H1 (cell line): ENCODE measurements around the gene ADORA1. TPM values are rescaled to one million over a fixed set of nuclear protein-coding genes. Genes with fewer than 3 reads are reported as not detected.

Source experiments
- CTCF ChIA-PET: fragments of 300-600 bp; sonication (Branson Sonifier 250); formaldehyde crosslinking; loops from one replicate; lab custom pipeline; 2021; ENCODE audit not compliant: partially characterized antibody; lab: Charles Lee
- POLR2A ChIA-PET: fragments of 300-600 bp; sonication (Branson Sonifier 250); formaldehyde crosslinking; loops from one replicate; lab custom pipeline; 2021; ENCODE audit warnings: inconsistent platforms; ENCODE audit not compliant: partially characterized antibody; lab: Charles Lee
- DNase-seq, 2 experiments: peaks; one replicate each; pipeline versions ENCODE4 v3.0.0 to v3.0.0-alpha.2; 2010 to 2022; ENCODE audit warnings: low spot score in 2 of 2, low read depth in 1 of 2, mixed read lengths in 1 of 2
- FAIRE-seq: peaks from 2 replicates; lab custom pipeline; 2011; peaks lifted over from hg19 to GRCh38; lab: Jason Lieb, UNC
- H2AFZ ChIP-seq: 2 replicates; pipeline ENCODE4 v1.8.1; 2012; ENCODE audit warnings: low read length, inconsistent platforms
- H2AK5ac ChIP-seq: 2 replicates; pipeline ENCODE4 v1.6.1; 2013; ENCODE audit warnings: low read depth, low read length
- H2BK120ac ChIP-seq: replicated peaks from 2 replicates; pipeline ENCODE3; 2013; ENCODE audit warnings: low read depth, low read length, inconsistent platforms
- H2BK12ac ChIP-seq: 2 replicates; pipeline ENCODE4 v1.6.1; 2013; ENCODE audit warnings: low read depth, low read length
- H2BK15ac ChIP-seq: 2 replicates; pipeline ENCODE4 v1.6.1; 2013; ENCODE audit warnings: low read length
- H2BK20ac ChIP-seq: 2 replicates; pipeline ENCODE4 v1.6.1; 2013; ENCODE audit warnings: low read length
- H2BK5ac ChIP-seq: 2 replicates; pipeline ENCODE4 v1.6.1; 2013; ENCODE audit warnings: low read depth, low read length
- H3K14ac ChIP-seq: 2 replicates; pipeline ENCODE4 v1.6.1; 2013; ENCODE audit warnings: inconsistent platforms; ENCODE audit not compliant: insufficient read length
- H3K18ac ChIP-seq: 2 replicates; pipeline ENCODE4 v1.6.1; 2013; ENCODE audit warnings: low read length; ENCODE audit errors: extremely low read depth
- H3K23ac ChIP-seq: 2 replicates; pipeline ENCODE4 v1.6.1; 2013; ENCODE audit warnings: inconsistent platforms; ENCODE audit not compliant: insufficient read length
- H3K23me2 ChIP-seq: 2 replicates; pipeline ENCODE4 v1.6.1; 2013; ENCODE audit warnings: low read depth, low read length
- H3K27ac ChIP-seq: 2 replicates; pipeline ENCODE4 v1.6.1; 2011; ENCODE audit warnings: low read depth, low read length, inconsistent platforms
- H3K27me3 ChIP-seq, 4 experiments: replicated peaks in 1 of 4; 1 replicate in 1 of 4; 2 replicates in 3 of 4; pipeline versions ENCODE4 v1.6.1 to v1.8.1; 2011 to 2013; ENCODE audit warnings: low read length in 3 of 4, mild to moderate bottlenecking in 3 of 4, inconsistent platforms in 2 of 4, mixed read lengths in 2 of 4, moderate library complexity in 1 of 4; ENCODE audit not compliant: control insufficient read depth in 3 of 4, insufficient read depth in 3 of 4; ENCODE audit errors: extremely low read depth in 1 of 4
- H3K36me3 ChIP-seq, 4 experiments: 2 replicates each; pipeline versions ENCODE4 v1.6.1 to v1.8.1; 2011 to 2013; ENCODE audit warnings: mild to moderate bottlenecking in 4 of 4, low read length in 3 of 4, moderate library complexity in 2 of 4, control low read depth in 1 of 4, inconsistent platforms in 1 of 4; ENCODE audit not compliant: insufficient read depth in 4 of 4, control insufficient read depth in 2 of 4
- H3K4ac ChIP-seq: replicated peaks from 2 replicates; pipeline ENCODE3; 2013; ENCODE audit warnings: low read length, low read depth, mixed read lengths, inconsistent platforms; ENCODE audit not compliant: insufficient read length
- H3K4me1 ChIP-seq, 4 experiments: replicated peaks in 1 of 4; 1 replicate in 1 of 4; 2 replicates in 3 of 4; pipeline versions ENCODE4 v1.6.1 to v1.8.1; 2011 to 2013; ENCODE audit warnings: low read length in 3 of 4, inconsistent platforms in 2 of 4, mixed read lengths in 1 of 4; ENCODE audit not compliant: insufficient read depth in 4 of 4, control insufficient read depth in 3 of 4
- H3K4me2 ChIP-seq, 2 experiments: 2 replicates each; pipeline versions ENCODE4 v1.6.1 to v1.8.1; 2011 to 2013; ENCODE audit warnings: low read depth in 2 of 2, low read length in 2 of 2, control low read depth in 1 of 2, inconsistent platforms in 1 of 2, mild to moderate bottlenecking in 1 of 2; ENCODE audit not compliant: insufficient read depth in 1 of 2
- H3K4me3 ChIP-seq, 4 experiments: fragments of 200-600, 300-600 bp in 1 of 4; sonication (generic), shearing (Covaris generic), sonication (Bioruptor Twin) in 1 of 4; 2 replicates each; pipeline versions ENCODE4 v1.5.1 to v1.8.1; 2011 to 2016; ENCODE audit warnings: low read length in 4 of 4, low read depth in 3 of 4, control low read depth in 2 of 4, inconsistent platforms in 2 of 4, mild to moderate bottlenecking in 2 of 4, mixed read lengths in 1 of 4, moderate library complexity in 1 of 4; ENCODE audit not compliant: insufficient read depth in 2 of 4; ENCODE audit errors: extremely low read depth in 1 of 4
- H3K56ac ChIP-seq: replicated peaks from 2 replicates; pipeline ENCODE3; 2013; ENCODE audit warnings: low read depth, mild to moderate bottlenecking, mixed read lengths, low read length, inconsistent platforms; ENCODE audit not compliant: insufficient read length
- H3K79me1 ChIP-seq: 2 replicates; pipeline ENCODE4 v1.6.1; 2013; ENCODE audit warnings: low read depth, low read length, control low read depth
- H3K79me2 ChIP-seq, 2 experiments: 2 replicates each; pipeline versions ENCODE4 v1.6.1 to v1.8.1; 2012 to 2013; ENCODE audit warnings: low read length in 2 of 2, mild to moderate bottlenecking in 2 of 2, inconsistent platforms in 1 of 2; ENCODE audit not compliant: insufficient read depth in 2 of 2, control insufficient read depth in 1 of 2
- H3K9ac ChIP-seq, 4 experiments: replicated peaks in 1 of 4; 1 replicate in 1 of 4; 2 replicates in 3 of 4; pipeline versions ENCODE4 v1.6.1 to v1.8.1; 2011 to 2013; ENCODE audit warnings: low read depth in 3 of 4, low read length in 3 of 4, control low read depth in 2 of 4, mild to moderate bottlenecking in 2 of 4, moderate library complexity in 2 of 4, inconsistent platforms in 1 of 4; ENCODE audit errors: extremely low read depth in 1 of 4
- H3K9me3 ChIP-seq, 2 experiments: 2 replicates each; pipeline versions ENCODE4 v1.6.1 to v1.8.1; 2012 to 2013; ENCODE audit warnings: mild to moderate bottlenecking in 2 of 2, moderate library complexity in 2 of 2, control low read depth in 1 of 2, inconsistent platforms in 1 of 2, low read depth in 1 of 2, low read length in 1 of 2, mixed read lengths in 1 of 2; ENCODE audit not compliant: insufficient read depth in 2 of 2
- H4K20me1 ChIP-seq, 2 experiments: replicated peaks in 1 of 2; 2 replicates each; pipeline versions ENCODE3 to v1.8.1; 2011 to 2013; ENCODE audit warnings: inconsistent platforms in 2 of 2, low read length in 2 of 2, mild to moderate bottlenecking in 1 of 2; ENCODE audit not compliant: insufficient read depth in 2 of 2, control insufficient read depth in 1 of 2
- H4K5ac ChIP-seq: 2 replicates; pipeline ENCODE4 v1.6.1; 2013; ENCODE audit warnings: low read length, low read depth, mixed read lengths, inconsistent platforms; ENCODE audit not compliant: insufficient read length
- H4K8ac ChIP-seq: 2 replicates; pipeline ENCODE4 v1.8.0; 2013; ENCODE audit warnings: mild to moderate bottlenecking, moderate library complexity, low read length, inconsistent platforms; ENCODE audit not compliant: insufficient read depth; ENCODE audit errors: extremely low read depth
- H4K91ac ChIP-seq: replicated peaks from 2 replicates; pipeline ENCODE3; 2013; ENCODE audit warnings: low read length, mixed read lengths, inconsistent platforms; ENCODE audit not compliant: insufficient read length
- TAF7 ChIP-seq: optimal IDR thresholded peaks from 2 replicates; pipeline ENCODE3; 2011; ENCODE audit warnings: low read depth, mild to moderate bottlenecking, inconsistent platforms, low read length, moderate library complexity, borderline replicate concordance
- TEAD4 ChIP-seq: IDR thresholded peaks from 2 replicates; pipeline ENCODE4 v1.6.1; 2012; ENCODE audit warnings: low read depth, low read length, inconsistent platforms, mixed read lengths
- WGBS, 2 experiments: shearing (Covaris generic) in 1 of 2; methylation state at CpG; one replicate each; pipeline versions ENCODE4 v1.1.6 to v1.1.7; 2013 to 2015; ENCODE audit warnings: low lambda C conversion rate in 2 of 2, mixed read lengths in 2 of 2, inconsistent platforms in 1 of 2, low coverage in 1 of 2, missing lambda C conversion rate in 1 of 2; ENCODE audit not compliant: insufficient replicate concordance in 2 of 2, insufficient coverage in 1 of 2, insufficient read length in 1 of 2; ENCODE audit errors: extremely low coverage in 1 of 2, missing lambda C conversion rate in 1 of 2; 5-methylcytosine and 5-hydroxymethylcytosine counted together
- polyA plus RNA-seq, 7 experiments: library from polyadenylated mRNA; depleted of rRNA in 3 of 7; stranded (reverse) in 5 of 7; unstranded in 2 of 7; fragments of >200 nt in 5 of 7; fragments of 200-250 nt in 2 of 7; gene quantifications; 1 replicate in 5 of 7; 2 replicates in 1 of 7; 4 replicates in 1 of 7; pipeline versions ENCODE4 v1.2.1 to v1.2.3, GENCODE V29; 2011 to 2013; ENCODE audit warnings: missing spikeins in 2 of 7, mixed read lengths in 2 of 7
- total RNA-seq: library from RNA; stranded (reverse); fragmentation: NEBNext Ultra II Directional; extraction: Animal tissue kit (Norgen Biotek cat#: 25700); gene quantifications from 2 replicates; pipeline ENCODE4 v1.2.1, GENCODE V29; 2021

Gene ADORA1
- total and polyA plus RNA-seq, 2 of the 8 experiments (the other 6 are each of a cell fraction or from before 2014, with no cell fraction given), result 3.3 to 6.7 TPM

- H2BK12ac ChIP-seq, result no peak overlapping the region
- no peak overlapping the region for H2BK120ac ChIP-seq
- no peak for DNase-seq
- no peak overlapping the region for H3K18ac ChIP-seq
- H2BK5ac ChIP-seq, result no peak overlapping the region
- H2BK20ac ChIP-seq, result no peak overlapping the region
- TF ChIP-seq TAF7 (no peak), TEAD4 (peak; percentile 44; the same call in 1 of the 2 replicates)
- no peak overlapping the region for H2AFZ ChIP-seq
- FAIRE-seq, result no peak
- H3K23ac ChIP-seq, result no peak overlapping the region
- no peaks in the 10 kb centered on the region for H3K27me3 ChIP-seq
- H4K20me1 ChIP-seq, result no peaks in the 10 kb centered on the region
- H4K5ac ChIP-seq, result no peak overlapping the region
- no peaks in the 10 kb centered on the region for H3K9me3 ChIP-seq
- no peak overlapping the region for H4K91ac ChIP-seq
- no peaks in the 10 kb centered on the region for H3K36me3 ChIP-seq
- H3K56ac ChIP-seq, result no peak overlapping the region
- no peaks in the 10 kb centered on the region for H3K23me2 ChIP-seq
- H3K9ac ChIP-seq, result no peak overlapping the region
- H2AK5ac ChIP-seq, result no peak overlapping the region
- no peak overlapping the region for H3K27ac ChIP-seq
- no peak overlapping the region for H3K4ac ChIP-seq
- no peak overlapping the region for H4K8ac ChIP-seq
- CTCF ChIA-PET, result interaction anchor here (0.6 to 6.0 kb wide), 18 partner anchors 9 to 479 kb away, joined by 3 to 56 read pairs (median 4); partner anchors contain the start of gene CHI3L1
- no peak overlapping the region for H3K4me2 ChIP-seq
- H3K79me1 ChIP-seq, result no peaks in the 10 kb centered on the region
- POLR2A ChIA-PET, result interaction anchor here (1.6 kb wide), 2 partner anchors 9 to 59 kb away, joined by 3 to 4 read pairs; no protein-coding TSS in a partner anchor
- H3K4me3 ChIP-seq, result no peak overlapping the region
- H3K4me1 ChIP-seq, result peaks cover 0 to 4% (median 0%) of the 10 kb centered on the region in 4 experiments; a peak in 1 of 7 replicates
- 93% methylated on average over 4 of the region's 5 CpGs; no CpG with 5 or more reads in 1 of the 2 experiments for WGBS, 2 experiments
- H3K14ac ChIP-seq, result no peak overlapping the region
- H2BK15ac ChIP-seq, result no peak overlapping the region
- no peaks in the 10 kb centered on the region for H3K79me2 ChIP-seq
These were observed 78.7 kb downstream of the ADORA1 start for GRCh38 chr1:203206129-203206687.
